Activated CD8-positive, alpha-beta T cell treated with anti-CD3 and anti-CD28 coated beads, Interleukin-2, amount 10 ng/mL, durations not matched to agents 7 days and 5 days (primary cell): ENCODE results near the gene ABHD14A. TPM values are rescaled to one million over a fixed set of nuclear protein-coding genes. Genes with fewer than 3 reads are reported as not detected.
"Not testable (repeated sequence)": the region's sequence is repeated elsewhere in the genome, so short reads cannot be mapped to it uniquely, and the experiment has no call there.

Experiments used
- ATAC-seq: fragments of 150-1000 bp; cut with Tn5 transposase; one replicate; pipeline ENCODE4 v1.10.0; 2021; ENCODE audit warnings: moderate library complexity
- CTCF ChIA-PET: fragments of 350-600 bp; sonication (Branson Sonifier 250); formaldehyde crosslinking; loops from one replicate; lab custom pipeline; 2021; ENCODE audit warnings: antibody characterized with exemption; lab: Charles Lee
- POLR2A ChIA-PET: fragments of 350-600 bp; sonication (Branson Sonifier 250); formaldehyde crosslinking; loops from one replicate; lab custom pipeline; 2021; ENCODE audit warnings: antibody characterized with exemption; lab: Charles Lee
- DNase-seq: peaks from one replicate; pipeline ENCODE4 v3.0.0-alpha.2; 2020
- H3K27ac Mint-ChIP-seq: one replicate; pipeline ENCODE4 v1.8.0; 2021; ENCODE audit warnings: mild to moderate bottlenecking, mixed read lengths
- H3K27me3 Mint-ChIP-seq: one replicate; pipeline ENCODE4 v1.8.0; 2021; ENCODE audit warnings: low read depth, mixed read lengths
- H3K36me3 Mint-ChIP-seq: one replicate; pipeline ENCODE4 v1.8.0; 2021; ENCODE audit warnings: low read depth, mixed read lengths
- H3K4me1 Mint-ChIP-seq: one replicate; pipeline ENCODE4 v1.8.0; 2021; ENCODE audit warnings: low read depth, mixed read lengths
- H3K4me3 Mint-ChIP-seq: one replicate; pipeline ENCODE4 v1.8.0; 2021; ENCODE audit warnings: mild to moderate bottlenecking, mixed read lengths
- H3K9me3 Mint-ChIP-seq: one replicate; pipeline ENCODE4 v1.8.0; 2022; ENCODE audit warnings: mixed read lengths; ENCODE audit not compliant: insufficient read depth
- total RNA-seq, 2 experiments: library from RNA; stranded (reverse); gene quantifications; one replicate each; pipeline ENCODE4 v1.2.3, GENCODE V29; 2021

ABHD14A gene
- total RNA-seq, 2 experiments from 2014 or later: 10.5 to 11.7 TPM

GRCh38 chr3:51982352-51982837, 7.5 kb downstream of the ABHD14A start:
- no peaks in the 10 kb centered on the region for H3K27me3 Mint-ChIP-seq
- peaks cover 5% of the 10 kb centered on the region for H3K36me3 Mint-ChIP-seq
- ATAC-seq: peak; percentile 52
- H3K4me3 Mint-ChIP-seq: peak overlapping the region; percentile 96
- peak overlapping the region; percentile 93 for H3K27ac Mint-ChIP-seq
- no peaks in the 10 kb centered on the region for H3K9me3 Mint-ChIP-seq
- peaks cover 33% of the 10 kb centered on the region for H3K4me1 Mint-ChIP-seq
- ChIA-PET POLR2A (interaction anchor here (0.8 to 4.0 kb wide), 5 partner anchors 8 to 48 kb away, joined by 3 to 65 read pairs (median 6); partner anchors contain the start of genes ABHD14A, ABHD14B, PARP3 and RPL29), CTCF (interaction anchor here (0.6 to 3.8 kb wide), 13 partner anchors 8 to 340 kb away, joined by 3 to 57 read pairs (median 8); partner anchors contain the start of genes ABHD14A, ABHD14B, DUSP7 and PARP3)
- peak; percentile 57 for DNase-seq

GRCh38 chr3:51982838-51983577, 8.1 kb downstream of the ABHD14A start, which contains the start of gene ACY1:
TSS of gene ACY1 (plus strand) at chr3:51983535. CDS start at chr3:51984065, 530 bp downstream.
- Mint-ChIP-seq H3K4me1 (peaks cover 28% of the 10 kb centered on the region), H3K4me3 (peak within 1 kb of the TSS; percentile 96), H3K27me3 (no peaks in the 10 kb centered on the region), H3K27ac (peak within 1 kb of the TSS; percentile 93), H3K36me3 (peaks cover 5% of the 10 kb centered on the region), H3K9me3 (no peaks in the 10 kb centered on the region)
- POLR2A ChIA-PET: interaction anchor here (0.8 to 4.0 kb wide), 8 partner anchors 9 to 340 kb away, joined by 3 to 65 read pairs (median 4); partner anchors contain the start of genes ABHD14A, ABHD14B, PARP3 and RPL29
- ATAC-seq: peak; percentile 85
- peak; percentile 78 for DNase-seq
- CTCF ChIA-PET: interaction anchor here (0.6 to 3.8 kb wide), 12 partner anchors 9 to 289 kb away, joined by 3 to 57 read pairs (median 8); partner anchors contain the start of genes ABHD14A, ABHD14B, DUSP7 and PARP3

GRCh38 chr3:51983578-51984268, 8.9 kb downstream of the ABHD14A start:
- H3K27ac Mint-ChIP-seq: peak overlapping the region; percentile 93
- ATAC-seq (peak; percentile 1), DNase-seq (no peak)
- CTCF ChIA-PET: interaction anchor here (0.6 to 3.8 kb wide), 11 partner anchors 10 to 290 kb away, joined by 3 to 57 read pairs (median 9); partner anchors contain the start of genes ABHD14A, ABHD14B, DUSP7 and PARP3
- H3K4me1 Mint-ChIP-seq: peaks cover 28% of the 10 kb centered on the region
- peak overlapping the region; percentile 96 for H3K4me3 Mint-ChIP-seq
- no peaks in the 10 kb centered on the region for H3K27me3 Mint-ChIP-seq
- POLR2A ChIA-PET: interaction anchor here (0.8 to 4.0 kb wide), 7 partner anchors 10 to 340 kb away, joined by 3 to 65 read pairs (median 4); partner anchors contain the start of genes ABHD14A, ABHD14B, PARP3 and RPL29
- H3K9me3 Mint-ChIP-seq: no peaks in the 10 kb centered on the region
- H3K36me3 Mint-ChIP-seq: peaks cover 5% of the 10 kb centered on the region

GRCh38 chr3:51984269-51984647, 9.4 kb downstream of the ABHD14A start:
- H3K4me1 Mint-ChIP-seq: peaks cover 28% of the 10 kb centered on the region
- H3K9me3 Mint-ChIP-seq: no peaks in the 10 kb centered on the region
- H3K27me3 Mint-ChIP-seq: no peaks in the 10 kb centered on the region
- CTCF ChIA-PET: interaction anchor here (1.3 to 3.8 kb wide), 4 partner anchors 10 to 42 kb away, joined by 4 to 57 read pairs (median 28); partner anchors contain the start of genes ABHD14A, ABHD14B, PARP3 and RPL29
- peak overlapping the region; percentile 93 for H3K27ac Mint-ChIP-seq
- ATAC-seq (no peak), DNase-seq (no peak)
- peaks cover 5% of the 10 kb centered on the region for H3K36me3 Mint-ChIP-seq
- peak overlapping the region; percentile 96 for H3K4me3 Mint-ChIP-seq
- POLR2A ChIA-PET: interaction anchor here (2.3 to 4.0 kb wide), 2 partner anchors 9 to 10 kb away, joined by 19 to 65 read pairs; partner anchors contain the start of genes ABHD14A, ABHD14B and RPL29

GRCh38 chr3:51985063-51985462, 10.2 kb downstream of the ABHD14A start:
- ChIA-PET POLR2A (interaction anchor here (4.0 kb wide), 1 partner anchor 8 kb away, joined by 65 read pairs; the partner anchor contains the start of gene RPL29), CTCF (interaction anchor here (1.3 to 3.8 kb wide), 2 partner anchors 9 to 16 kb away, joined by 4 to 36 read pairs; partner anchors contain the start of gene RPL29)
- no peak overlapping the region for H3K27ac Mint-ChIP-seq
- H3K9me3 Mint-ChIP-seq: no peaks in the 10 kb centered on the region
- H3K27me3 Mint-ChIP-seq: no peaks in the 10 kb centered on the region
- ATAC-seq: no peak
- peaks cover 28% of the 10 kb centered on the region for H3K4me1 Mint-ChIP-seq
- peaks cover 5% of the 10 kb centered on the region for H3K36me3 Mint-ChIP-seq
- DNase-seq: no peak
- no peak overlapping the region for H3K4me3 Mint-ChIP-seq

- Mint-ChIP-seq H3K4me1 (peaks cover 25% of the 10 kb centered on the region), H3K4me3 (no peak overlapping the region), H3K9me3 (no peaks in the 10 kb centered on the region), H3K27ac (peak overlapping the region; percentile 13), H3K36me3 (peaks cover 6% of the 10 kb centered on the region), H3K27me3 (no peaks in the 10 kb centered on the region)
- POLR2A ChIA-PET: interaction anchor here (1.7 kb wide), 1 partner anchor 9 kb away, joined by 8 read pairs; the partner anchor contains the start of gene RPL29
- CTCF ChIA-PET: interaction anchor here (0.9 to 1.7 kb wide), 3 partner anchors 12 to 33 kb away, joined by 3 to 5 read pairs (median 3); partner anchors contain the start of gene ABHD14B
- DNase-seq: no peak
- ATAC-seq: no peak
Observed at GRCh38 chr3:51986010-51986947, 11.4 kb downstream of the ABHD14A start.

- DNase-seq (no peak), ATAC-seq (no peak)
- ChIA-PET POLR2A (interaction anchor here (1.7 kb wide), 1 partner anchor 8 kb away, joined by 8 read pairs; the partner anchor contains the start of gene RPL29), CTCF (interaction anchor here (1.7 kb wide), 1 partner anchor 14 kb away, joined by 5 read pairs; the partner anchor contains the start of gene ABHD14B)
- H3K36me3 Mint-ChIP-seq: peaks cover 15% of the 10 kb centered on the region
- H3K27me3 Mint-ChIP-seq: no peaks in the 10 kb centered on the region
- no peak overlapping the region for H3K4me3 Mint-ChIP-seq
- H3K4me1 Mint-ChIP-seq: peaks cover 28% of the 10 kb centered on the region
- no peaks in the 10 kb centered on the region for H3K9me3 Mint-ChIP-seq
- H3K27ac Mint-ChIP-seq: no peak overlapping the region
Observed at GRCh38 chr3:51987568-51987967, 12.7 kb downstream of the ABHD14A start.

- peaks cover 22% of the 10 kb centered on the region for H3K36me3 Mint-ChIP-seq
- no peak overlapping the region for H3K4me3 Mint-ChIP-seq
- peak overlapping the region; percentile 62 for H3K27ac Mint-ChIP-seq
- H3K4me1 Mint-ChIP-seq: peaks cover 30% of the 10 kb centered on the region
- ChIA-PET POLR2A (no interaction called here), CTCF (no interaction called here)
- ATAC-seq (no peak), DNase-seq (no peak)
- no peaks in the 10 kb centered on the region for H3K9me3 Mint-ChIP-seq
- H3K27me3 Mint-ChIP-seq: no peaks in the 10 kb centered on the region
Observed at GRCh38 chr3:51988286-51989146, 13.7 kb downstream of the ABHD14A start.

- H3K27me3 Mint-ChIP-seq, H3K4me3 Mint-ChIP-seq, DNase-seq, H3K9me3 Mint-ChIP-seq, H3K27ac Mint-ChIP-seq, ATAC-seq: not testable (repeated sequence)
- Mint-ChIP-seq H3K36me3 (peaks cover 42% of the 10 kb centered on the region), H3K4me1 (peaks cover 38% of the 10 kb centered on the region)
- ChIA-PET CTCF (interaction anchor here (1.6 to 1.8 kb wide), 2 partner anchors 16 to 49 kb away, joined by 6 read pairs; partner anchors contain the start of genes ABHD14A, ABHD14B and RRP9), POLR2A (interaction anchor here (5.6 kb wide), 1 partner anchor 7 kb away, joined by 65 read pairs; the partner anchor contains the start of gene ACY1)
Observed at GRCh38 chr3:51990501-51990971, 15.7 kb downstream of the ABHD14A start.
